BE2C (cell line): ENCODE measurements around the gene HSPA12A.

Experiments
- DNase-seq: peaks from one replicate; pipeline ENCODE4 v3.0.0-alpha.2; 2020
- H3K27me3 ChIP-seq: fragments of 250-450 bp; sonication (Bioruptor Pico); 2 replicates; pipeline ENCODE4 v1.5.1; 2020; ENCODE audit warnings: mild to moderate bottlenecking
- H3K36me3 ChIP-seq: fragments of 250-450 bp; sonication (Bioruptor Pico); 2 replicates; pipeline ENCODE4 v1.5.1; 2020; ENCODE audit warnings: mild to moderate bottlenecking
- H3K4me1 ChIP-seq: fragments of 250-450 bp; sonication (Bioruptor Pico); 2 replicates; pipeline ENCODE4 v1.5.1; 2020
- H3K4me3 ChIP-seq: 2 replicates; pipeline ENCODE4 v1.5.1; 2011; ENCODE audit warnings: low read depth, low read length
- H3K9me3 ChIP-seq: fragments of 250-450 bp; sonication (Bioruptor Pico); 2 replicates; pipeline ENCODE4 v1.5.1; 2020
- CTCF ChIP-seq: IDR thresholded peaks from 2 replicates; pipeline ENCODE4 v1.5.1; 2012; ENCODE audit warnings: mild to moderate bottlenecking, low read depth, low read length

Gene HSPA12A

GRCh38 chr10:116722736-116723427 lies 19.5 kb downstream of the HSPA12A start:
- peak; percentile 15 for DNase-seq
- Histone ChIP-seq H3K9me3 (no peaks in the 10 kb centered on the region), H3K36me3 (no peaks in the 10 kb centered on the region), H3K4me1 (no peaks in the 10 kb centered on the region), H3K27me3 (no peaks in the 10 kb centered on the region), H3K4me3 (no peak overlapping the region)
- TF ChIP-seq CTCF = no peak

DNA sequence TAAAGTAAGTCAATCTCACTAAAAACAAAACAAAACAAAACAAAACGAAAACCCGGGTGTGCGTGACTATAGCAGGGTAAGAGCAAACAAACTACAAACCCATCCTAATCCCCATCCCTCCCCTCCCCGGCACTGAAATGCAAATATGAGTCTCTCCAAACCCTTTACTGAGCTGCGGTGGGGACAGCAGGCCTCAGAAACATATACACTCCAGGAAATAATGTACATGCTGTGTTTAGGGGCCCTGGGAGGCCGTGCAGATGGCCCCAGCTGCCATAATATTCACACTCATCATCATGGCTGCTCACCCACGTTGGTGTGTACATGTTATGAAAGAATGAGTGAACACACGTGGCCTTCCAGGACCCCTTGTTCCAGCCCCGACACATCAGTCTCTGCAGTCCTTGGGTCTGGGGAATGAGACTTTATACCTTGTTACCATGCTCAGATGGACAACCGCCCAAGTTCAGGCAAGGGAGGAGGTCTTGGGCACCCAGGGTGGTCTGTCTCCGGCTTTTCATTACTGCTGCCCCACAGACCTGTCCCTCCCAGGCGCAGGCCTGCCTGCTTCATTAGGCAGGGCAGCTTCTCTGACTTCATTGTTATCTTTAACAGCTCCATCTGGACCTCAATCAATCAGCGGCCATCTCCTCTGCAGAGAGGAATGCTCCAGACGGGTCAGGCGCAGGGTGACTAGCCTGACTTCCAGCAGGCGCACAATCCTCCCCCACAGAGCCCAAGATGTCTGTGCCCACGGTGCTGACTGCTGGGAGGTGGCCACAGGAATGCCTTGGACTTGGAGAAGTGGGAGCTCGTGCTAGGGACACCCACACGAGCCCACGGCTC lies 20.6 kb downstream of the HSPA12A start:
- H3K4me1 ChIP-seq = no peaks in the 10 kb centered on the region
- H3K27me3 ChIP-seq = no peaks in the 10 kb centered on the region
- DNase-seq = peak; percentile 16
- H3K4me3 ChIP-seq = no peak overlapping the region
- H3K9me3 ChIP-seq = no peaks in the 10 kb centered on the region
- no peak for TF ChIP-seq CTCF
- H3K36me3 ChIP-seq = no peaks in the 10 kb centered on the region

DNA sequence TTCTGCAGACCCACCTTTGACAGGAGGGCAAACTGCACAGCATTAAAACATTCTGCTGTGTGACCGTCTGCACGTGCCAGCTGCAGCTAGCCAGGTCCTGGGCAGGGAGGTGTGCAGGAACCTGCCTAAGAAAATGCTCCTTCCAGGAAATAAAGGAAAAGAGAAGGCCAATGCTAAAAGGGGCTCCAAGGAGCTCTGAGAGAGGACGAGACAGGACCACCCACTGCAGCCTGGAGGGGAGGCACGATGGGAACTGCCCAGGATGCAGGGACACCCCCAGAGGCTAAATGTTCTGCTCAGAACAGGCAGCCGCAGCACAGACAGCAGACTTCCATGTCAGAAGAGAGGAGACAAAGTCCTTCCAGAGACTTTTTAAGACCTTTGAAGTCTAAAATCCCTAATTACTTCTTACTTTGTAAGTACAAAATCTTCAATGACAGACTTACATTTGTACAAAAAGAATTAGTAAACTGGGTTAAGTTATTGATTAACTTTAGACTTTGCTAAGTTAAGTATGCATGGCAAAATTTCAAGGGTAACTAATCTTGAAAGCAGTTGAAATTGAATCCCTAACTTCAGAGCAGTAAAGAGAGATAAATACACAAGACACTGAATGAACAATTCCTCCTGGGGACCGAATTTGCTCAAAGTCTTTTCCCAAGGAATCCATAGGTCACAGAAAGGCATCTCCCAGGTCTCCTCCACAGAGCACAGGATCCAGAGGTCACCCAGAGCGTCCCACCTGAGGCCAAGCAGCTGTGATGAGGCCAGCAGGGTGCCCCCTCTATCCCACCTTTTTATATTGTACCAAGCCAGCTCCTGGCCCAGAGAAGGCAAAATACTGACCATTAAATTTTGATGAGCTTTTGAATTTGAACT lies 21.5 kb downstream of the HSPA12A start:
- no peak for TF ChIP-seq CTCF
- H3K27me3 ChIP-seq = no peaks in the 10 kb centered on the region
- H3K36me3 ChIP-seq = no peaks in the 10 kb centered on the region
- no peaks in the 10 kb centered on the region for H3K9me3 ChIP-seq
- H3K4me3 ChIP-seq = no peak overlapping the region
- H3K4me1 ChIP-seq = no peaks in the 10 kb centered on the region
- no peak for DNase-seq

DNA sequence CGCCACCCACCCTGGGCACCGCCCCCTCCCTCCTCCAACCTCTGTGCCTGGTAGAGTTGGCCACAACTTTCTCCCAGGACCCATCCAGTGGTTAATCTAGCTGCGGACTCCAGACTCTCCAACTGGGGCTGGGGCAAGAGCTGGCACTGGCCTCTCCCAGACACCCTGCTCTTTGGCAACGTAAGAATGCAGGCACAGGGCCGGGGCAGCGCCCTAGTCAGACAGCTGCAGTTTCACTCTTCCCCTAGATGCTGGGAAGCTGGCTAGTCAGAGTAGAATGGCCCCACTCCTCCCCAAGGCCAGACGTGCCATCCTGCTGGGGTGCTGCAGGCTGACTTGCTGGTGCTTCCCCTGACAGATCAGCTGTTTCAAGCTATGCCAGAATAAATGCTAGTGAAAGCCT lies 22.1 kb downstream of the HSPA12A start:
- H3K27me3 ChIP-seq = no peaks in the 10 kb centered on the region
- no peaks in the 10 kb centered on the region for H3K36me3 ChIP-seq
- no peaks in the 10 kb centered on the region for H3K4me1 ChIP-seq
- DNase-seq = no peak
- H3K4me3 ChIP-seq = no peak overlapping the region
- no peaks in the 10 kb centered on the region for H3K9me3 ChIP-seq
- no peak for TF ChIP-seq CTCF

DNA sequence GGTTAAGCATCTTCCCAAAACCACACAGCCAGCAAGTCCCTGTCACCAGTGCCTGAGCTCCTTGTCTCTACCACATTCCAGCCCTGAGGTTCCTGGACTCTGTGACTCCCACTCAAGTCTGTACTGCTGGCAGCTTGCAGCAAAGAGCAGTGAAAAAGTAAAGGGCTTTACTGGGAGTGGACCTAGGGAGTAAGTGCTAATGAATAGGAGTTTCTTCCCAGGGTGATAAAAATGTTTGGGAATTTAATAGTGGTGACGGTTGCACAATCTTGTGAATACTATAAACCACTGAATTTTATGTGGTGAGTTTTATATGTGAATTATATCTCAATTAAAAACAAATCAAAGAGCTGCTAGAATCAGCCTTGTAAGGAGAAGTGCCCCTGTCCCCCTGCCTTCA lies 22.6 kb downstream of the HSPA12A start:
- Histone ChIP-seq H3K9me3 (no peaks in the 10 kb centered on the region), H3K4me3 (no peak overlapping the region), H3K4me1 (no peaks in the 10 kb centered on the region), H3K27me3 (no peaks in the 10 kb centered on the region), H3K36me3 (no peaks in the 10 kb centered on the region)
- DNase-seq = no peak
- TF ChIP-seq CTCF = no peak
